MCF 10A (cell line): ENCODE results near the gene TMA7. TPM values are rescaled to one million over a fixed set of nuclear protein-coding genes. Genes with fewer than 3 reads are reported as not detected.
"Not testable (repeated sequence)": the region's sequence is repeated elsewhere in the genome, so short reads cannot be mapped to it uniquely, and the experiment has no call there.

Experiments used
- BruUV-seq: library from RNA; stranded (reverse); fragments of 400-500 nt; replicated peaks from 2 replicates; lab custom pipeline; 2021; lab: Mats Ljungman, UMichigan
- CTCF ChIA-PET: fragments of 300-600 bp; sonication (Branson Sonifier 250); formaldehyde crosslinking; extraction: SDS; loops from one replicate; lab custom pipeline; 2021; ENCODE audit warnings: antibody characterized with exemption, inconsistent platforms; lab: Yijun Ruan, JAX
- POLR2A ChIA-PET: fragments of 300-600, 350-650 bp; sonication (Branson Sonifier 250); formaldehyde crosslinking; extraction: SDS; loops from one replicate; lab custom pipeline; 2020; ENCODE audit warnings: antibody characterized with exemption, inconsistent platforms; lab: Yijun Ruan, JAX
- DNase-seq: peaks from one replicate; pipeline ENCODE4 v3.0.0-alpha.2; 2018; ENCODE audit not compliant: unreplicated experiment
- H3K27ac Mint-ChIP-seq: one replicate; pipeline ENCODE4 v1.8.0; 2022; ENCODE audit warnings: mild to moderate bottlenecking, low read depth, mixed read lengths; ENCODE audit not compliant: unreplicated experiment
- H3K27me3 Mint-ChIP-seq: one replicate; pipeline ENCODE4 v1.8.0; 2022; ENCODE audit warnings: mixed read lengths; ENCODE audit not compliant: insufficient read depth, unreplicated experiment
- H3K36me3 Mint-ChIP-seq: one replicate; pipeline ENCODE4 v1.8.0; 2022; ENCODE audit warnings: mild to moderate bottlenecking, moderate library complexity, mixed read lengths; ENCODE audit not compliant: insufficient read depth, unreplicated experiment
- H3K4me1 Mint-ChIP-seq: one replicate; pipeline ENCODE4 v1.8.0; 2022; ENCODE audit warnings: mixed read lengths; ENCODE audit not compliant: insufficient read depth, unreplicated experiment
- H3K4me3 Mint-ChIP-seq: one replicate; pipeline ENCODE4 v1.8.0; 2022; ENCODE audit warnings: mild to moderate bottlenecking, moderate library complexity, mixed read lengths; ENCODE audit not compliant: unreplicated experiment
- H3K9me3 Mint-ChIP-seq: one replicate; pipeline ENCODE4 v1.8.0; 2022; ENCODE audit warnings: mixed read lengths; ENCODE audit not compliant: unreplicated experiment
- CTCF ChIP-seq: fragments of 200-600 bp; IDR thresholded peaks from one replicate; pipeline ENCODE4 v1.8.0; 2022; ENCODE audit warnings: antibody characterized with exemption, mild to moderate bottlenecking; ENCODE audit not compliant: unreplicated experiment
- intact Hi-C: fragments of 100-400 bp; cut with micrococcal nuclease; formaldehyde crosslinking; loops from 2 replicates; pipeline ENCODE4 v1.14.1; 2022
- total RNA-seq: library from RNA; stranded (reverse); gene quantifications from 2 replicates; pipeline ENCODE4 v1.2.3, GENCODE V29; 2022

Gene TMA7
- total RNA-seq, 1 experiment from 2014 or later, result 356 TPM

- Mint-ChIP-seq H3K4me3 (no peak overlapping the region), H3K27me3 (no peaks in the 10 kb centered on the region), H3K9me3 (no peaks in the 10 kb centered on the region), H3K4me1 (no peaks in the 10 kb centered on the region), H3K36me3 (peaks cover 41% of the 10 kb centered on the region), H3K27ac (no peak overlapping the region)
- intact Hi-C loops, result no loop called here
- no peak for DNase-seq
- ChIA-PET CTCF (interaction anchor here (0.6 kb wide), 2 partner anchors 150 to 179 kb away, joined by 3 read pairs; partner anchors contain the start of gene UQCRC1), POLR2A (no interaction called here)
- no peak for TF ChIP-seq CTCF
- BruUV-seq, result no TSS peak
Observed at GRCh38 chr3:48459773-48460516, 19.9 kb downstream of the TMA7 start.

DNA sequence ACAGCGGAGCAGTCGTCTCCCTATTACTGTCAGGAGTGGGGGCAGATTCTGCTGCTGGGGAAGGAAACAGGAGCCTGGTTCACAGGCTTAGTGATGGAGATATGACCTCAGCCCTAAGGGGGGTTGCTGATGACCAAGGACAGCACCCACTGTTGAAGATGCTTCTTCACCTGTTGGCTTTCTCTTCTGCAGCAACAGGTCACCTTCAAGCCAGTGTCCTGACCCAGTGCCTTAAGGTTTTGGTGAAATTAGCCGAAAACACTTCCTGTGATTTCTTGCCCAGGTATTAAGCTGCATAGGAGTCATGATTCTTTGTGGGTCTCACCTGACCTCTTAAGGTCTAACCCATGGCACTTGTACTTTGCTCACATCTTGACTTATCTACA, 20.5 kb downstream of the TMA7 start:
- Mint-ChIP-seq H3K4me3 (no peak overlapping the region), H3K4me1 (peaks cover 2% of the 10 kb centered on the region), H3K36me3 (peaks cover 40% of the 10 kb centered on the region), H3K27me3 (no peaks in the 10 kb centered on the region), H3K9me3 (no peaks in the 10 kb centered on the region), H3K27ac (no peak overlapping the region)
- BruUV-seq, result no TSS peak
- POLR2A ChIA-PET, result interaction anchor here (1.2 kb wide), 1 partner anchor 11 kb away, joined by 3 read pairs; no protein-coding TSS in a partner anchor
- CTCF ChIA-PET, result interaction anchor here (0.6 kb wide), 1 partner anchor 179 kb away, joined by 3 read pairs; no protein-coding TSS in a partner anchor
- intact Hi-C loops, result no loop called here
- TF ChIP-seq CTCF, result no peak
- no peak for DNase-seq

GRCh38 chr3:48461767-48462166, 21.7 kb downstream of the TMA7 start:
- H3K4me3 Mint-ChIP-seq, H3K27ac Mint-ChIP-seq, H3K9me3 Mint-ChIP-seq, intact Hi-C loops, H3K27me3 Mint-ChIP-seq, DNase-seq, BruUV-seq: not testable (repeated sequence)
- Mint-ChIP-seq H3K36me3 (peaks cover 40% of the 10 kb centered on the region), H3K4me1 (peaks cover 11% of the 10 kb centered on the region)
- CTCF ChIA-PET, result interaction anchor here (0.6 to 0.7 kb wide), 2 partner anchors 12 to 92 kb away, joined by 3 to 4 read pairs; no protein-coding TSS in a partner anchor
- POLR2A ChIA-PET, result interaction anchor here (0.6 to 1.2 kb wide), 3 partner anchors 12 to 66 kb away, joined by 3 to 4 read pairs (median 3); no protein-coding TSS in a partner anchor

- Mint-ChIP-seq H3K9me3 (no peaks in the 10 kb centered on the region), H3K4me1 (peaks cover 19% of the 10 kb centered on the region), H3K27me3 (no peaks in the 10 kb centered on the region), H3K36me3 (peaks cover 51% of the 10 kb centered on the region), H3K4me3 (no peak overlapping the region), H3K27ac (peak overlapping the region; percentile 39)
- POLR2A ChIA-PET, result interaction anchor here (0.6 to 1.7 kb wide), 5 partner anchors 9 to 272 kb away, joined by 3 to 10 read pairs (median 3); partner anchors contain the start of gene ATRIP
- no peak for DNase-seq
- BruUV-seq, result no TSS peak
- no peak for TF ChIP-seq CTCF
- CTCF ChIA-PET, result interaction anchor here (0.6 to 2.6 kb wide), 5 partner anchors 27 to 431 kb away, joined by 3 to 22 read pairs (median 4); partner anchors contain the start of gene SHISA5
- intact Hi-C loops, result no loop called here
Observed at GRCh38 chr3:48463703-48464102, 23.6 kb downstream of the TMA7 start.
